Measurements from ENCODE around the gene STAP2. TPM values are rescaled to one million over a fixed set of nuclear protein-coding genes. Genes with fewer than 3 reads are reported as not detected.
A peak's percentile ranks its signal among the peaks of the same experiment; 100 is the strongest.
"Not testable (repeated sequence)": the region's sequence is repeated elsewhere in the genome, so short reads cannot be mapped to it uniquely, and the experiment has no call there.

Gene STAP2
- total RNA-seq, 1 experiment from 2014 or later, result 7.9 TPM

- DNase-seq (ENCODE audit: low read depth), result no peak
Observed at GRCh38 chr19:4358709-4359626, 20.3 kb upstream of the STAP2 start.

GRCh38 chr19:4357921-4358326 lies 19.3 kb upstream of the STAP2 start:
- DNase-seq (ENCODE audit: low read depth), result no peak

GRCh38 chr19:4357095-4357797 lies 18.6 kb upstream of the STAP2 start:
- no peak for DNase-seq (ENCODE audit: low read depth)

GRCh38 chr19:4354897-4355296 lies 16.3 kb upstream of the STAP2 start:
- no peak for DNase-seq (ENCODE audit: low read depth)

- DNase-seq (ENCODE audit: low read depth), result no peak
Observed at GRCh38 chr19:4354282-4354681, 15.7 kb upstream of the STAP2 start.

GRCh38 chr19:4352701-4353121 lies 14.1 kb upstream of the STAP2 start:
- DNase-seq (ENCODE audit: low read depth), result peak; percentile 53

- DNase-seq (ENCODE audit: low read depth), result no peak
Observed at GRCh38 chr19:4350726-4351125, 12.1 kb upstream of the STAP2 start.

- no peak for DNase-seq (ENCODE audit: low read depth)
Observed at GRCh38 chr19:4350111-4350510, 11.5 kb upstream of the STAP2 start.

- DNase-seq (ENCODE audit: low read depth), result not testable (repeated sequence)
Observed at GRCh38 chr19:4349225-4349624, 10.6 kb upstream of the STAP2 start.

GRCh38 chr19:4347521-4347920 lies 8.9 kb upstream of the STAP2 start:
- DNase-seq (ENCODE audit: low read depth), result no peak

- no peak for DNase-seq (ENCODE audit: low read depth)
Observed at GRCh38 chr19:4346020-4346383, 7.4 kb upstream of the STAP2 start.

- DNase-seq (ENCODE audit: low read depth), result no peak
Observed at GRCh38 chr19:4345342-4346019, 6.9 kb upstream of the STAP2 start.

- peak; percentile 82 for DNase-seq (ENCODE audit: low read depth)
Observed at GRCh38 chr19:4343370-4344307, 5.0 kb upstream of the STAP2 start, which contains the start of gene MPND. Gene MPND (plus strand): TSS chr19:4343562. CDS start chr19:4343594, 32 bp downstream.

- DNase-seq (ENCODE audit: low read depth), result peak; percentile 100
Observed at GRCh38 chr19:4342615-4343369, 4.2 kb upstream of the STAP2 start.

GRCh38 chr19:4342314-4342614 lies 3.6 kb upstream of the STAP2 start:
- DNase-seq (ENCODE audit: low read depth), result no peak

GRCh38 chr19:4337906-4338440 lies 654 bp downstream of the STAP2 start:
- DNase-seq (ENCODE audit: low read depth), result no peak

GRCh38 chr19:4334929-4335570 lies 3.6 kb downstream of the STAP2 start:
- DNase-seq (ENCODE audit: low read depth), result no peak

GRCh38 chr19:4329858-4330257 lies 8.8 kb downstream of the STAP2 start:
- no peak for DNase-seq (ENCODE audit: low read depth)

- DNase-seq (ENCODE audit: low read depth), result not testable (repeated sequence)
Observed at GRCh38 chr19:4328991-4329681, 9.5 kb downstream of the STAP2 start.
